GM19193 (cell line): ENCODE data around the gene PRAC2.

Source experiments
- POLR2A ChIP-seq: IDR thresholded peaks from 4 replicates; pipeline ENCODE4 v1.6.1; 2011; ENCODE audit not compliant: insufficient read depth, insufficient read length; ENCODE audit errors: extremely low read depth

Gene PRAC2

GRCh38 chr17:48737330-48738043 is 14.5 kb downstream of the PRAC2 start:
- no peak for TF ChIP-seq POLR2A

DNA sequence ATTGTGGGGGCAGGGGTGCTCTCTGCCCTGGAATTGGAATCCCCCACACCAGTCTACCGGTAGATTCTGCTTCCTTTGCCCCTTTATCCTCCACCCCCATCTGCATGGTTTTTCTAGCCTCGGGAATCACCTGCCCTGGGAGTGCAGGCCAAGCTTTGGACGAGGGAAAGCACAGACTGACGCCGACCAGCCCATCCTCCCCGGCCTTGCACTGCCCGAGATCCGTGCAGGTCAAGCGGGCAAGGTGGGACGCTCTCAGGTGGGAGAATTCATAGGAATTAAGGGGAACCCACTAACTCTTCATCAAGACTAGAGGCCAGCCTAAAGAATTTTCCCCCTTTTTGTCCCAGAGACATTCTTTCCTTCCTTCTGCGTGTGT is 15.4 kb downstream of the PRAC2 start:
- no peak for TF ChIP-seq POLR2A

GRCh38 chr17:48738803-48739526 is 16.0 kb downstream of the PRAC2 start:
- TF ChIP-seq POLR2A: no peak

- TF ChIP-seq POLR2A: no peak
These were observed 17.6 kb downstream of the PRAC2 start for GRCh38 chr17:48740537-48740936.

GRCh38 chr17:48745381-48746275 is 22.6 kb downstream of the PRAC2 start:
- TF ChIP-seq POLR2A: no peak

- no peak for TF ChIP-seq POLR2A
These were observed 24.0 kb downstream of the PRAC2 start for GRCh38 chr17:48746916-48747444.

DNA sequence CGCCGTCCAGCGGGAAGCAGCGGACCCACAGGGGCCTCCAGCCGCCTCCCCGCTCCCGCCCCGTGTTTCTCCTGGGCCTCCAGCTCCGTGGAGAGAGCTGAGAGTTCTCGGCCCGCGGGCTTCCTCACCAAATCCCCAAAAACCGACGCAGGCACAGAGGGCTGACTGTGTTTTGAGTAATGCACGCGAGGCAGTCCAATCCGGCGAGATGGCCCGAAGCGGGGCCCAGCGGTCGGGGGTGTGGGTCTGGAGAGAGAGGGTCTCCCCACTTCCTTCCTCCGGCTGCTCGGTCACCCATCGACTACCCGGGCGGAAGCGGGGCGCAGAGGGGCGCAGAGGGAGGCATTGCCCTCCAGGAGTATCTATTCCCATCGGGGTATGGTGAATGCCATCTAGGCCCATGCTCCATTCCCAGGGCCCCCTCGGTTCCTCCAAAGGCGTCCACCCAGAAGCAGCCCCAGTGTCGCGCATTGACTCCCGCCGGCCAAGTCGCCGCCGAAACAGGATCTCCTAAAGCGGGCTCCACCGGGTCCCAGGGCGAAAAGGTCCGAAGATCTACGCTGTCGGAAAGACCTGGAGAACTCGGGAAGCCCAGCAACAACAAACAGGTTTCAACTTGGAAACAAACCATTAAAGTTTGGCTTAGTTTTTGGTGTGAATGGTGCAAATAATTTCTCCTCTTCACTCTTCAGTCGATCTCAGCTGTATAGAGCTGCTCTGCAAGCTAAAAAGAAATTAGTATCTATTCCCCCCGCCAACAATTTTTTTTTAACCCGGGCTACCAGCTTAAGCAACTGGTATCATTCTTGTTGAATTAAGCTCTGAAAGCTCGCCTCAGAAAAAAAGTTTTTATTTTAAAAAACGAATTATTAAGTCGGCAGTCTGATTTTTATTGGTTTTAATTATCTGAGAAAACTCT is 24.7 kb downstream of the PRAC2 start:
- TF ChIP-seq POLR2A: no peak

DNA sequence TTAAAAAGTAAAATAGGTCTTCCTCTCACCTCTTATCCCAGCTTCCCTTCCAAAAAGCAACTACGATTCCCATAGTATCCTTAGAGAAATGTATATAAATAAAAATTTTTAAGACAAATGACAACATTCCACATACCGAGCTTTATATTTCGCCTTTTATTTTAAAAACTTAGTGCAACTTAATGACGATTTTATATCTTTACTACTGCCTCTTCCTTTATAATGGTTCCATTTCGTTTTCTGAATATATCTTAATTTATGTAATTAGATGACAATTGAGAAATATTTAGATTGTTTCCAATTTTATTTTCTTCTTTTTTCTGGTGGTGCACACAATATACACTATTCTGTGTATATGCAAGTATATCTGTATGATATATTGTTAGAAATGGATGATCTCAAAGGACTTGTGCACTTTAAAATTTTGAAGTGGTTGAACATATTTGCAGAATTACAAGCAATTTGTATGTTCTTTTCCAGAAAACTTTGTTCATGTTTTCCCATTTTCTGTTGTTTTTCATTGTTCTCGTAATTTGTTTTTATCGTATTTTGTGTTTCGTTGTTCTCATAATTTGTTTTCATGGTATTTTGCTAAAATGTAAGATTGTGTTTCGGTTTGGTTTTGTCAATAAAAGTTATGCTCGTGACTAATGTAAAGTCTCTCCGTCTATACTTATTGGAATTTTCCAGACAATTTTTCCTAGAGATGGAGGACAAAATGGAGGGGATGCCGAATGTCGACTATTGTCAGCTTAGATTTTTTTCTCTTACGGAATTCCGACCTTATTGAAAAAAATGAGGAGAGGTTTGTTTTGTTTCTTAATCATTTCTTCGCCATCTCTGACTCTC is 26.0 kb downstream of the PRAC2 start:
- TF ChIP-seq POLR2A: no peak

DNA sequence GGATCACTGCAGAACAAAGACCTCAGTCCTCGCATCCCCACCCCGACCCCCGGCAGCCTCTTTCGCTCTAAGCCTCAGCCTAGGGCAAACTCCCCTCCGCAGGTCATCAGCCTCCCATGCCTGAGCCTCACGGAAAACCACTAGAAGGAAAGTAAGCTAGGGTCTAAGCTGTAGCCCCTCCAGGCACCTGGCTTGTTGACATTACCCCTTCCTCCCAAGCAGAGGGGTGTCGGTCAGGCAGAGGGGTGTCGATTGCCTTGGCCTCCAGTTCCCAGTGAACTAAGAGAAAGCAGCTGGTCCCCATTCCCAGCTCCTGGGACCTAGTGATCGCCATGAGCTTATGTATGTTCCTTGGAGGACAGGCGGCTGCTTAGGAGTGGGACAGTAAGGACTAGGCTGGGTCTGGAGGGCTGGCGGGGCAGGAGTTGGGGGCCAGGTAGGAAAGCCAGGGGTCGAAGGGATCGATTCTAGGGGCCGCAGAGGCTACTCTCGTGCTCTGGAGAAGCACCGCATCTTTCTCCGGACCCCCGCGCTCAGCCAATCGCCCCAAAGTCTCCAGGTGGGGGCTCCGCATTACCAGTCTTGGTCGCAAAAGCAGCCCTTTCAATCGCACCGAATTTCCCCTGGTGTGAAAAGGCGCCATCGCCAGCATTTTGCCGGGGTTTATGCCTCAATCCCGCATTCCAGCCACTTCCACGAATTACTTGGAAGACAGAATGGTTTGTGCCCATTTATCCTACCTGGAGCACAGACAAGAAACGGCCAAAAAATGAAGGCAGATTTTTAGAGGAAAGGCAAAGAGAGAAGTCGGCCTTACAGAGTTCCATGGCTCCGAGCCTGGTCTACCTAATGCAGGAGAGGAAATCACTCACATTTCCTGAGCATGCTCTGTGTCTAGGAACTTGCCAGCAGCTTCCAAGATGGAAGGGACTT is 26.9 kb downstream of the PRAC2 start:
- TF ChIP-seq POLR2A: no peak

DNA sequence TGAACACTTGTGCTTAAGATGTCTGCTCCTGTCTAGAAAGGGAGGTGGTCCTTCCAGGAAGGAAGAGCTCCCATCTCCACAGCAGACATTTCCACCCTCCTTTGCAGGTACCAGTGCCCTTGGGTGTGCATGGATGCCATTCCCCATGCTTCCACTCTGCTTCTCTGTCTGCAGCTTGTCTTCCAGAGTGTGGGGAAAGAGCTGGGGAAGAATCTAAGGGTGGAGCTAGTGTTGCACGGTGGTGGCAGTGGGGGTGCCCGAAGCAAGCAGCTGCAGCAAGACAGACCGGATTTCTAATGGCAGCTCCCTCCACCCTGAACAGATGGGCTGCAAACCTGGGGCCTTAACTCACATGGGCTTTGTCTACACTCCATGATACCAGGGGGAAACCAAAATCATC is 28.2 kb downstream of the PRAC2 start:
- TF ChIP-seq POLR2A: no peak

- TF ChIP-seq POLR2A: no peak
These were observed 28.9 kb downstream of the PRAC2 start for GRCh38 chr17:48751733-48752398.
